HCT116 (cell line): Measurements from ENCODE around the gene PROSER2. TPM values are rescaled to one million over a fixed set of nuclear protein-coding genes. Genes with fewer than 3 reads are reported as not detected.

Source experiments
- ATAC-seq: fragments of 200-7000 bp; cut with Tn5 transposase; 2 replicates; pipeline ENCODE4 v1.9.1; 2020; ENCODE audit warnings: mild to moderate bottlenecking, moderate library complexity
- BruUV-seq: library from RNA; stranded (reverse); fragments of 400-500 nt; replicated peaks from 2 replicates; lab custom pipeline; 2021; lab: Mats Ljungman, UMichigan
- CTCF ChIA-PET: fragments of 300-600 bp; sonication (Branson Sonifier 250); formaldehyde crosslinking; loops from one replicate; lab custom pipeline; 2021; ENCODE audit warnings: antibody characterized with exemption; lab: Charles Lee
- POLR2A ChIA-PET: fragments of 300-600, 350-600 bp; sonication (Branson Sonifier 250); formaldehyde crosslinking; loops from one replicate; lab custom pipeline; 2021; ENCODE audit warnings: antibody characterized with exemption; lab: Charles Lee
- RAD21 ChIA-PET, 2 experiments: fragments of 300-600 bp; sonication (Branson Sonifier 250); formaldehyde crosslinking; loops; one replicate each; lab custom pipeline; 2023; ENCODE audit warnings: low total read pairs in 2 of 2; ENCODE audit not compliant: uncharacterized antibody in 2 of 2, unreplicated experiment in 2 of 2, low non-redundant PET in 1 of 2; lab: Charles Lee
- DNase-seq: peaks from one replicate; pipeline ENCODE4 v3.0.0-alpha.2; 2010; ENCODE audit warnings: low read depth, low spot score
- H2AFZ ChIP-seq: fragments of 200-600 bp; shearing (Covaris generic), sonication (generic); 2 replicates; pipeline ENCODE4 v1.6.1; 2017; ENCODE audit warnings: low read depth, mixed run types, mixed read lengths, antibody characterized with exemption, low read length; ENCODE audit not compliant: poor library complexity, severe bottlenecking
- H3K27ac ChIP-seq: 2 replicates; pipeline ENCODE4 v1.5.1; 2012; ENCODE audit warnings: low read depth, low read length
- H3K27me3 ChIP-seq: fragments of 200-600 bp; sonication (generic); 2 replicates; pipeline ENCODE4 v1.6.1; 2016; ENCODE audit warnings: mixed run types, low read length, mixed read lengths; ENCODE audit not compliant: insufficient read depth
- H3K36me3 ChIP-seq, 2 experiments: fragments of 200-500 bp in 1 of 2; fragments of 200-600 bp in 1 of 2; sonication (Bioruptor generic) in 1 of 2; sonication (generic) in 1 of 2; 2 replicates each; pipeline versions ENCODE4 v1.5.1 to v1.6.1; 2014 to 2016; ENCODE audit warnings: low read length in 2 of 2, inconsistent platforms in 1 of 2, mixed read lengths in 1 of 2, mixed run types in 1 of 2; ENCODE audit not compliant: insufficient read depth in 2 of 2, control insufficient read depth in 1 of 2
- H3K4me1 ChIP-seq, 2 experiments: fragments of 200-600 bp in 1 of 2; sonication (generic) in 1 of 2; 2 replicates each; pipeline versions ENCODE4 v1.5.1 to v1.6.1; 2012 to 2017; ENCODE audit warnings: low read length in 2 of 2, inconsistent platforms in 1 of 2, mild to moderate bottlenecking in 1 of 2, mixed read lengths in 1 of 2, mixed run types in 1 of 2, moderate library complexity in 1 of 2; ENCODE audit not compliant: insufficient read depth in 2 of 2, control insufficient read depth in 1 of 2
- H3K4me2 ChIP-seq: fragments of 200-600 bp; sonication (generic); 2 replicates; pipeline ENCODE4 v1.6.1; 2017; ENCODE audit warnings: mixed run types, low read length, mixed read lengths
- H3K4me3 ChIP-seq, 2 experiments: fragments of 200-600 bp in 1 of 2; sonication (generic) in 1 of 2; replicated peaks in 1 of 2; 2 replicates each; pipeline ENCODE4 v1.5.1; 2011 to 2016; ENCODE audit warnings: low read length in 2 of 2, control low read depth in 1 of 2, low read depth in 1 of 2, mild to moderate bottlenecking in 1 of 2, mixed read lengths in 1 of 2, mixed run types in 1 of 2
- H3K79me2 ChIP-seq: fragments of 200-600 bp; sonication (generic); 2 replicates; pipeline ENCODE4 v1.6.1; 2017; ENCODE audit warnings: mild to moderate bottlenecking, mixed run types, low read length, moderate library complexity, mixed read lengths; ENCODE audit not compliant: insufficient read depth
- H3K9ac ChIP-seq: fragments of 200-600 bp; sonication (generic); 2 replicates; pipeline ENCODE4 v1.6.1; 2016; ENCODE audit warnings: low read length, mixed read lengths
- H3K9me2 ChIP-seq: fragments of 200-600 bp; sonication (generic), shearing (Covaris generic); 2 replicates; pipeline ENCODE4 v1.6.1; 2017; ENCODE audit warnings: mixed run types, mild to moderate bottlenecking, moderate library complexity; ENCODE audit not compliant: insufficient read depth
- H3K9me3 ChIP-seq, 2 experiments: fragments of 200-500 bp in 1 of 2; fragments of 200-600 bp in 1 of 2; sonication (Bioruptor generic) in 1 of 2; sonication (generic) in 1 of 2; 2 replicates each; pipeline ENCODE4 v1.6.1; 2014 to 2017; ENCODE audit warnings: low read length in 2 of 2, mixed read lengths in 2 of 2, inconsistent platforms in 1 of 2, low read depth in 1 of 2, mild to moderate bottlenecking in 1 of 2, mixed run types in 1 of 2, moderate library complexity in 1 of 2; ENCODE audit not compliant: control insufficient read depth in 1 of 2, insufficient read depth in 1 of 2
- H4K20me1 ChIP-seq: fragments of 200-600 bp; sonication (generic), shearing (Covaris generic); 2 replicates; pipeline ENCODE4 v1.6.1; 2017; ENCODE audit warnings: mixed run types, mild to moderate bottlenecking, moderate library complexity; ENCODE audit not compliant: insufficient read depth
- ATF3 ChIP-seq: IDR thresholded peaks from 2 replicates; pipeline ENCODE4 v1.6.1; 2012
- CEBPB ChIP-seq: IDR thresholded peaks from 2 replicates; pipeline ENCODE4 v1.6.1; 2012; ENCODE audit warnings: low read depth
- CTCF ChIP-seq, 3 experiments: fragments of 200-600 bp in 1 of 3; sonication (generic) in 1 of 3; IDR thresholded peaks in 2 of 3; conservative IDR thresholded peaks in 1 of 3; 2 replicates each; pipeline ENCODE4 v1.5.1; 2012 to 2017; ENCODE audit warnings: low read depth in 2 of 3, low read length in 2 of 3, antibody characterized with exemption in 1 of 3, borderline replicate concordance in 1 of 3, control low read depth in 1 of 3, mild to moderate bottlenecking in 1 of 3, mixed read lengths in 1 of 3, mixed run types in 1 of 3, moderate library complexity in 1 of 3; ENCODE audit not compliant: insufficient read depth in 1 of 3
- EGR1 ChIP-seq: IDR thresholded peaks from 2 replicates; pipeline ENCODE4 v1.6.1; 2012; ENCODE audit warnings: low read depth
- ELF1 ChIP-seq: IDR thresholded peaks from 2 replicates; pipeline ENCODE4 v1.6.1; 2012; ENCODE audit warnings: low read depth, borderline replicate concordance
- EZH2phosphoT487 ChIP-seq: fragments of 200-600 bp; IDR thresholded peaks from 2 replicates; pipeline ENCODE4 v1.6.1; 2018; ENCODE audit warnings: antibody characterized with exemption, borderline replicate concordance
- MAX ChIP-seq: IDR thresholded peaks from 2 replicates; pipeline ENCODE4 v1.6.1; 2012
- POLR2A ChIP-seq: IDR thresholded peaks from 2 replicates; pipeline ENCODE4 v1.7.0; 2011; ENCODE audit warnings: borderline replicate concordance; ENCODE audit not compliant: insufficient read depth, insufficient read length; ENCODE audit errors: extremely low read depth
- RAD21 ChIP-seq: IDR thresholded peaks from 2 replicates; pipeline ENCODE4 v1.6.1; 2012; ENCODE audit warnings: low read depth, mild to moderate bottlenecking
- REST ChIP-seq: IDR thresholded peaks from 2 replicates; pipeline ENCODE4 v1.6.1; 2012; ENCODE audit warnings: low read depth
- YY1 ChIP-seq: IDR thresholded peaks from 2 replicates; pipeline ENCODE4 v1.6.1; 2011; ENCODE audit warnings: low read length, low read depth, moderate library complexity, mild to moderate bottlenecking; ENCODE audit not compliant: insufficient replicate concordance; ENCODE audit errors: extremely low read depth
- ZFX ChIP-seq: fragments of 450-650 bp; IDR thresholded peaks from 2 replicates; pipeline ENCODE4 v1.6.1; 2017
- ZNF274 ChIP-seq: fragments of 200-500 bp; sonication (Bioruptor generic); IDR thresholded peaks from 2 replicates; pipeline ENCODE4 v1.6.1; 2014; ENCODE audit warnings: mild to moderate bottlenecking, low read depth, low read length, inconsistent platforms
- intact Hi-C: fragments of 100-400 bp; cut with micrococcal nuclease; formaldehyde crosslinking; loops from 2 replicates; pipeline ENCODE4 v1.10.0; 2022
- total RNA-seq: library from RNA; stranded (reverse); gene quantifications from one replicate; pipeline ENCODE4 v1.2.1, GENCODE V29; 2021; ENCODE audit not compliant: unreplicated experiment

The PROSER2 gene
- total RNA-seq, 1 experiment from 2014 or later, result 46.2 TPM

- no peak overlapping the region for H2AFZ ChIP-seq
- intact Hi-C loops, result no loop called here
- H3K79me2 ChIP-seq, result peaks cover 99% of the 10 kb centered on the region
- peaks cover 0 to 6% of the 10 kb centered on the region in 2 experiments; a peak in 1 of 4 replicates for H3K4me1 ChIP-seq
- RAD21 ChIA-PET, result no interaction called here
- peaks cover 18% of the 10 kb centered on the region; the same call in 1 of the 2 replicates for H4K20me1 ChIP-seq
- CTCF ChIA-PET, result no interaction called here
- POLR2A ChIA-PET, result no interaction called here
- no peaks in the 10 kb centered on the region for H3K9me2 ChIP-seq
- TF ChIP-seq POLR2A, result no peak
- no peak for TF ChIP-seq EGR1
- no peak for TF ChIP-seq ATF3
- no peak for TF ChIP-seq MAX
- TF ChIP-seq, all 23 proteins: peak for 0
- no peak overlapping the region for H3K4me2 ChIP-seq
- BruUV-seq, result no TSS peak
- H3K9me3 ChIP-seq, result no peaks in the 10 kb centered on the region
- DNase-seq (no peak), ATAC-seq (no peak)
- no peaks in the 10 kb centered on the region; a peak in 2 of 4 replicates for H3K36me3 ChIP-seq
- H3K27me3 ChIP-seq, result no peaks in the 10 kb centered on the region
- no peak overlapping the region for H3K4me3 ChIP-seq
- no peak overlapping the region for H3K27ac ChIP-seq
- no peak overlapping the region for H3K9ac ChIP-seq
Measured at GRCh38 chr10:11837372-11838161, 14.4 kb downstream of the PROSER2 start.

- Histone ChIP-seq H4K20me1 (peaks cover 19% of the 10 kb centered on the region; the same call in 1 of the 2 replicates), H3K27me3 (no peaks in the 10 kb centered on the region), H3K79me2 (peaks cover 97% of the 10 kb centered on the region), H3K36me3 (no peaks in the 10 kb centered on the region; a peak in 2 of 4 replicates), H3K9ac (no peak overlapping the region), H3K4me3 (no peak overlapping the region), H3K9me2 (no peaks in the 10 kb centered on the region), H2AFZ (no peak overlapping the region), H3K4me1 (peaks cover 0 to 6% of the 10 kb centered on the region in 2 experiments; a peak in 1 of 4 replicates), H3K27ac (no peak overlapping the region), H3K9me3 (no peaks in the 10 kb centered on the region), H3K4me2 (no peak overlapping the region)
- ATAC-seq, result no peak
- POLR2A ChIA-PET, result no interaction called here
- CTCF ChIA-PET, result no interaction called here
- no TSS peak for BruUV-seq
- RAD21 ChIA-PET, result no interaction called here
- intact Hi-C loops, result no loop called here
- DNase-seq, result no peak
- TF ChIP-seq EZH2phosphoT487 (no peak), CTCF (IDR thresholded peaks at IDR 0.05 in 2 of 3, conservative IDR thresholded peaks at IDR 0.05 in 1 of 3; ENCODE audit: borderline replicate concordance in 1 of 3, insufficient read depth in 1 of 3, low read depth in 2 of 3, low read length in 2 of 3) (no peak), ZNF274 (no peak), RAD21 (no peak), YY1 (no peak), ZFX (no peak), CEBPB (no peak), REST (no peak), EGR1 (no peak), ELF1 (no peak)
Measured at GRCh38 chr10:11838298-11838852, 15.2 kb downstream of the PROSER2 start.
